ENCODE measurements around the gene ENTPD2.

DNA sequence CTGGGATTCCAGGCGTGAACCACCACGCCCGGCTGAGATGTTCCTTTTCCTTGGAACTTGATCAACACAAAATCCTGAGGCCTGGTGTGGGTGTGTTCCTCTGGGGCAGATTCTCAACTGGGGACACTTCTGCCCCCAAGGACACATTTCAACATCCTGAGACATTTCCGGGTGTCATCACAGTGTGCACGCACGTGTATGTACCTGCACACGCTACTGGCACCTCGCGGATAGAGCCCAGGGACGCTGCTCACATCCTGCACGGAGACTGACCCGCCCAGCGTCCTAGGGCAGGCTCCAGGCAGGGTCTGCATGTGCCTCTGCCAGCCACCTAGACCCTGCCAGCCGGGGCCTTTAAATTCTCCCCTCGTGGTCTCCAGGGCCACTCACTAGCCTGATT lies 8.5 kb upstream of the ENTPD2 start:
- TF ChIP-seq, protein P1, sequence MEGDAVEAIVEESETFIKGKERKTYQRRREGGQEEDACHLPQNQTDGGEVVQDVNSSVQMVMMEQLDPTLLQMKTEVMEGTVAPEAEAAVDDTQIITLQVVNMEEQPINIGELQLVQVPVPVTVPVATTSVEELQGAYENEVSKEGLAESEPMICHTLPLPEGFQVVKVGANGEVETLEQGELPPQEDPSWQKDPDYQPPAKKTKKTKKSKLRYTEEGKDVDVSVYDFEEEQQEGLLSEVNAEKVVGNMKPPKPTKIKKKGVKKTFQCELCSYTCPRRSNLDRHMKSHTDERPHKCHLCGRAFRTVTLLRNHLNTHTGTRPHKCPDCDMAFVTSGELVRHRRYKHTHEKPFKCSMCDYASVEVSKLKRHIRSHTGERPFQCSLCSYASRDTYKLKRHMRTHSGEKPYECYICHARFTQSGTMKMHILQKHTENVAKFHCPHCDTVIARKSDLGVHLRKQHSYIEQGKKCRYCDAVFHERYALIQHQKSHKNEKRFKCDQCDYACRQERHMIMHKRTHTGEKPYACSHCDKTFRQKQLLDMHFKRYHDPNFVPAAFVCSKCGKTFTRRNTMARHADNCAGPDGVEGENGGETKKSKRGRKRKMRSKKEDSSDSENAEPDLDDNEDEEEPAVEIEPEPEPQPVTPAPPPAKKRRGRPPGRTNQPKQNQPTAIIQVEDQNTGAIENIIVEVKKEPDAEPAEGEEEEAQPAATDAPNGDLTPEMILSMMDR (IDR thresholded peaks at IDR 0.05; ENCODE audit: insufficient read depth, low read length, poor library complexity, severe bottlenecking) = no peak
- TF ChIP-seq EZH2phosphoT487 (conservative IDR thresholded peaks at IDR 0.05; ENCODE audit: low read length) = no peak
